K562 (cell line): ENCODE data around the gene ARID4B. TPM values are rescaled to one million over a fixed set of nuclear protein-coding genes. Genes with fewer than 3 reads are reported as not detected.

Experiments
- ATAC-seq: fragments of 200-7000 bp; cut with Tn5 transposase; 3 replicates; pipeline ENCODE4 v1.9.1; 2020; ENCODE audit warnings: moderate library complexity
- BruUV-seq: library from RNA; stranded (reverse); fragments of 400-500 nt; replicated peaks from 2 replicates; lab custom pipeline; 2021; lab: Mats Ljungman, UMichigan
- CTCF ChIA-PET: fragments of 300-600 bp; formaldehyde crosslinking; extraction: SDS; loops from one replicate; lab custom pipeline; 2021; ENCODE audit warnings: low intra/inter-chr PET ratio; lab: Yijun Ruan, JAX
- POLR2A ChIA-PET: fragments of 300-600, 350-650 bp; sonication (Branson Sonifier 250); formaldehyde crosslinking; extraction: SDS; loops from one replicate; lab custom pipeline; 2021; ENCODE audit warnings: antibody characterized with exemption, inconsistent platforms; lab: Yijun Ruan, JAX
- DNase-seq, 4 experiments: peaks; one replicate each; pipeline versions ENCODE4 v3.0.0 to v3.0.0-alpha.2; 2011 to 2018; ENCODE audit warnings: low spot score in 3 of 4, mixed read lengths in 3 of 4; ENCODE audit errors: extremely low read depth in 1 of 4
- FAIRE-seq: peaks from 2 replicates; lab custom pipeline; 2011; peaks lifted over from hg19 to GRCh38; lab: Jason Lieb, UNC
- H2AFZ ChIP-seq: 2 replicates; pipeline ENCODE4 v1.6.0; 2011; ENCODE audit warnings: low read depth, low read length, control low read depth, inconsistent platforms
- H3K27ac ChIP-seq: fragments of 200-600 bp; 3 replicates; pipeline ENCODE4 v1.8.0; 2011; ENCODE audit warnings: low read depth, mild to moderate bottlenecking, control low read depth, inconsistent platforms, low read length, moderate library complexity, mixed read lengths; ENCODE audit errors: extremely low read depth
- H3K27me3 ChIP-seq, 2 experiments: fragments of 300-600 bp in 1 of 2; 2 replicates in 1 of 2; 3 replicates in 1 of 2; pipeline versions ENCODE4 v1.6.0 to v1.8.0; 2011; ENCODE audit warnings: inconsistent platforms in 2 of 2, low read length in 2 of 2, mild to moderate bottlenecking in 1 of 2, mixed read lengths in 1 of 2, moderate library complexity in 1 of 2; ENCODE audit not compliant: control insufficient read depth in 2 of 2, insufficient read depth in 2 of 2
- H3K36me3 ChIP-seq: fragments of 300-600 bp; 3 replicates; pipeline ENCODE4 v1.8.0; 2011; ENCODE audit warnings: mild to moderate bottlenecking, low read length, inconsistent platforms; ENCODE audit not compliant: control insufficient read depth, insufficient read depth
- H3K4me1 ChIP-seq, 2 experiments: fragments of 200-600 bp in 1 of 2; replicated peaks in 1 of 2; 2 replicates in 1 of 2; 3 replicates in 1 of 2; pipeline versions ENCODE4 v1.5.1 to v1.8.0; 2011; ENCODE audit warnings: inconsistent platforms in 2 of 2, low read length in 2 of 2, mild to moderate bottlenecking in 1 of 2, mixed read lengths in 1 of 2, moderate library complexity in 1 of 2; ENCODE audit not compliant: control insufficient read depth in 2 of 2, insufficient read depth in 2 of 2
- H3K4me2 ChIP-seq: 2 replicates; pipeline ENCODE4 v1.6.1; 2011; ENCODE audit warnings: low read length, control low read depth, inconsistent platforms, mixed read lengths; ENCODE audit not compliant: insufficient read depth
- H3K4me3 ChIP-seq: fragments of 200-600 bp; sonication (generic), shearing (Covaris generic); 2 replicates; pipeline ENCODE4 v1.5.1; 2016; ENCODE audit warnings: control low read depth, inconsistent platforms
- H3K79me2 ChIP-seq: fragments of 200-600 bp; 3 replicates; pipeline ENCODE4 v1.8.0; 2011; ENCODE audit warnings: low read length, inconsistent platforms; ENCODE audit not compliant: control insufficient read depth, insufficient read depth
- H3K9ac ChIP-seq, 2 experiments: 2 replicates each; pipeline versions ENCODE4 v1.6.0 to v1.6.1; 2011; ENCODE audit warnings: low read depth in 2 of 2, low read length in 2 of 2, control low read depth in 1 of 2, inconsistent platforms in 1 of 2, mild to moderate bottlenecking in 1 of 2, mixed read lengths in 1 of 2; ENCODE audit not compliant: insufficient read depth in 1 of 2
- H3K9me1 ChIP-seq: one replicate; pipeline ENCODE4 v1.6.0; 2011; ENCODE audit warnings: inconsistent platforms, mild to moderate bottlenecking, low read length, moderate library complexity; ENCODE audit not compliant: control insufficient read depth, insufficient read depth
- H3K9me3 ChIP-seq: replicated peaks from 2 replicates; pipeline ENCODE4 v1.5.1; 2011; ENCODE audit warnings: low read depth, low read length, inconsistent platforms; ENCODE audit not compliant: control insufficient read depth, insufficient read depth
- H4K20me1 ChIP-seq: replicated peaks from 2 replicates; pipeline ENCODE4 v1.6.1; 2011; ENCODE audit warnings: low read length, inconsistent platforms, mixed read lengths; ENCODE audit not compliant: control insufficient read depth, insufficient read depth
- CTCFL ChIP-seq: IDR thresholded peaks from 2 replicates; pipeline ENCODE4 v1.6.1; 2011; ENCODE audit warnings: borderline replicate concordance, low read depth, mild to moderate bottlenecking, moderate library complexity, low read length; ENCODE audit not compliant: insufficient read depth, poor library complexity, severe bottlenecking
- GTF2B ChIP-seq: IDR thresholded peaks from 2 replicates; pipeline ENCODE4 v1.6.1; 2011; ENCODE audit not compliant: insufficient read length; ENCODE audit errors: extremely low read depth
- HEY1 ChIP-seq: fragments of 250-450 bp; sonication (Bioruptor Pico); IDR thresholded peaks from 2 replicates; pipeline ENCODE4 v1.5.0; 2020; ENCODE audit warnings: mild to moderate bottlenecking, moderate library complexity, borderline replicate concordance
- ID3 ChIP-seq, 2 experiments: fragments of 250-450 bp in 1 of 2; fragments of 450-650 bp in 1 of 2; sonication (Bioruptor Pico) in 1 of 2; IDR thresholded peaks; 2 replicates each; pipeline versions ENCODE4 v1.6.1 to v1.8.0; 2016 to 2021; ENCODE audit warnings: mild to moderate bottlenecking in 2 of 2, moderate library complexity in 2 of 2, missing compliant biosample characterization in 1 of 2, missing genetic modification characterization in 1 of 2
- MYBL2 ChIP-seq, 2 experiments: fragments of 450-650 bp in 1 of 2; sonication (generic) in 1 of 2; formaldehyde crosslinking in 1 of 2; IDR thresholded peaks; 2 replicates each; pipeline versions ENCODE4 v1.6.1 to v1.8.1; 2017 to 2022; ENCODE audit warnings: borderline replicate concordance in 1 of 2, inconsistent platforms in 1 of 2, low read depth in 1 of 2, mild to moderate bottlenecking in 1 of 2, missing genetic modification reagents in 1 of 2, moderate library complexity in 1 of 2
- NKRF ChIP-seq: fragments of 450-650 bp; IDR thresholded peaks from 2 replicates; pipeline ENCODE4 v1.6.1; 2016; ENCODE audit warnings: borderline replicate concordance
- NUFIP1 ChIP-seq: fragments of 450-650 bp; IDR thresholded peaks from 2 replicates; pipeline ENCODE4 v1.6.1; 2018; ENCODE audit not compliant: partially characterized antibody
- ZNF146 ChIP-seq: IDR thresholded peaks from one replicate; pipeline ENCODE4 v1.6.1; 2018; ENCODE audit warnings: missing compliant biosample characterization; ENCODE audit not compliant: unreplicated experiment
- ZNF518B ChIP-seq: fragments of 250-450 bp; sonication (Bioruptor Pico); IDR thresholded peaks from 2 replicates; pipeline ENCODE4 v1.5.0; 2021; ENCODE audit warnings: mild to moderate bottlenecking, moderate library complexity
- ZNF766 ChIP-seq: fragments of 200-800 bp; sonication (Bioruptor generic); conservative IDR thresholded peaks from 2 replicates; pipeline ENCODE4 v1.6.1; 2016; ENCODE audit warnings: missing genetic modification characterization, missing compliant biosample characterization
- WGBS: fragments of 100-300 bp; shearing (Covaris generic); methylation state at CpG from one replicate; pipeline ENCODE4 v1.1.6; 2016; ENCODE audit warnings: low coverage, mixed read lengths; ENCODE audit not compliant: insufficient coverage; ENCODE audit errors: missing lambda C conversion rate; 5-methylcytosine and 5-hydroxymethylcytosine counted together
- in situ Hi-C: fragments of 300-500 bp; cut with MboI; formaldehyde crosslinking; loops from 4 replicates; pipeline ENCODE4 v1.15.0; 2018; ENCODE audit warnings: inconsistent platforms, mixed read lengths
- intact Hi-C: fragments of 100-400 bp; cut with micrococcal nuclease; formaldehyde crosslinking; loops from 2 replicates; pipeline ENCODE4 v1.14.2; 2022
- polyA plus RNA-seq, 8 experiments: library from polyadenylated mRNA; depleted of rRNA in 4 of 8; stranded (reverse) in 5 of 8; unstranded in 3 of 8; fragments of >200 nt; fragmentation: Nextera tagmentation in 2 of 8; fragmentation: Illumina TruSeq in 1 of 8; extraction: Ambion mirVana in 2 of 8; extraction: Trizol in 1 of 8; gene quantifications; 2 replicates each; pipeline versions ENCODE4 v1.2.1 to v1.2.3, GENCODE V29; 2011 to 2014; ENCODE audit warnings: inconsistent platforms in 1 of 8, missing spikeins in 1 of 8
- total RNA-seq, 7 experiments: library from RNA; depleted of rRNA in 6 of 7; stranded (reverse); fragments of >200 nt in 6 of 7; fragmentation: Illumina TruSeq in 2 of 7; extraction: Trizol in 2 of 7; gene quantifications; 2 replicates each; pipeline versions ENCODE4 v1.2.1 to v1.2.3, GENCODE V29; 2011 to 2021; ENCODE audit warnings: low replicate concordance in 1 of 7

Gene ARID4B
- total and polyA plus RNA-seq, 9 of the 15 experiments (the other 6 are each of a cell fraction or from before 2014, with no cell fraction given) = 8.4 to 38.9 (median 18.5) TPM

- Histone ChIP-seq H3K9me3 (no peaks in the 10 kb centered on the region), H3K4me2 (no peak overlapping the region), H3K9ac (no peak overlapping the region), H4K20me1 (no peaks in the 10 kb centered on the region), H3K4me3 (no peak overlapping the region), H3K4me1 (no peaks in the 10 kb centered on the region), H3K79me2 (no peaks in the 10 kb centered on the region), H3K36me3 (peaks cover 55% of the 10 kb centered on the region; the same call in 2 of the 3 replicates), H3K27me3 (no peaks in the 10 kb centered on the region), H2AFZ (no peak overlapping the region), H3K27ac (no peak overlapping the region), H3K9me1 (no peaks in the 10 kb centered on the region)
- ChIA-PET POLR2A (no interaction called here), CTCF (no interaction called here)
- DNase-seq (no peak), ATAC-seq (no peak), FAIRE-seq (no peak)
- in situ Hi-C loops (no loop called here), intact Hi-C loops (no loop called here)
- BruUV-seq = no TSS peak
- 92% methylated on average over 1 of the region's 1 CpG for WGBS
- no peak for TF ChIP-seq NKRF
- no peak for TF ChIP-seq ID3 (CRISPR knock-in tag; IDR thresholded peaks at IDR 0.05)
- TF ChIP-seq ID3 (tag; IDR thresholded peaks at IDR 0.05) = no peak
- no peak for TF ChIP-seq NUFIP1
- TF ChIP-seq ZNF146 (CRISPR knock-in tag) = no peak
- no peak for TF ChIP-seq ZNF518B (CRISPR knock-in tag)
- no peak for TF ChIP-seq MYBL2 (IDR thresholded peaks at IDR 0.05; ENCODE audit: low read depth)
- no peak for TF ChIP-seq MYBL2 (CRISPR knock-in tag; IDR thresholded peaks at IDR 0.05; ENCODE audit: borderline replicate concordance)
- no peak for TF ChIP-seq HEY1 (CRISPR knock-in tag)
- no peak for TF ChIP-seq GTF2B
- no peak for TF ChIP-seq CTCFL
- TF ChIP-seq ZNF766 (CRISPR knock-in tag) = no peak
Measured at GRCh38 chr1:235215453-235215852, 112.5 kb downstream of the ARID4B start.
